Nephron (organoid): ENCODE results near the gene RER1.
A peak's percentile ranks its signal among the peaks of the same experiment; 100 is the strongest.

Experiments
- H3K27ac Mint-ChIP-seq, 3 experiments: 2 replicates each; pipeline ENCODE4 v1.8.0; 2020; ENCODE audit warnings: mixed read lengths in 3 of 3, mild to moderate bottlenecking in 2 of 3, moderate library complexity in 1 of 3
- H3K27me3 Mint-ChIP-seq: 2 replicates; pipeline ENCODE4 v1.8.0; 2021; ENCODE audit warnings: low read depth, mild to moderate bottlenecking, moderate library complexity, mixed read lengths
- H3K36me3 Mint-ChIP-seq: 2 replicates; pipeline ENCODE4 v1.8.0; 2020; ENCODE audit warnings: low read depth, mixed read lengths
- H3K4me1 Mint-ChIP-seq: 2 replicates; pipeline ENCODE4 v1.8.0; 2020; ENCODE audit warnings: mixed read lengths
- H3K4me3 Mint-ChIP-seq, 3 experiments: 2 replicates each; pipeline ENCODE4 v1.8.0; 2020; ENCODE audit warnings: mild to moderate bottlenecking in 3 of 3, mixed read lengths in 3 of 3, moderate library complexity in 2 of 3
- H3K9me3 Mint-ChIP-seq: 2 replicates; pipeline ENCODE4 v1.8.0; 2020; ENCODE audit warnings: mixed read lengths
- CTCF ChIP-seq, 3 experiments: fragments of 200-600 bp; sonication (generic); IDR thresholded peaks; one replicate each; pipeline ENCODE4 v1.5.0; 2021; ENCODE audit warnings: antibody characterized with exemption in 3 of 3; ENCODE audit not compliant: unreplicated experiment in 3 of 3

The RER1 gene

DNA sequence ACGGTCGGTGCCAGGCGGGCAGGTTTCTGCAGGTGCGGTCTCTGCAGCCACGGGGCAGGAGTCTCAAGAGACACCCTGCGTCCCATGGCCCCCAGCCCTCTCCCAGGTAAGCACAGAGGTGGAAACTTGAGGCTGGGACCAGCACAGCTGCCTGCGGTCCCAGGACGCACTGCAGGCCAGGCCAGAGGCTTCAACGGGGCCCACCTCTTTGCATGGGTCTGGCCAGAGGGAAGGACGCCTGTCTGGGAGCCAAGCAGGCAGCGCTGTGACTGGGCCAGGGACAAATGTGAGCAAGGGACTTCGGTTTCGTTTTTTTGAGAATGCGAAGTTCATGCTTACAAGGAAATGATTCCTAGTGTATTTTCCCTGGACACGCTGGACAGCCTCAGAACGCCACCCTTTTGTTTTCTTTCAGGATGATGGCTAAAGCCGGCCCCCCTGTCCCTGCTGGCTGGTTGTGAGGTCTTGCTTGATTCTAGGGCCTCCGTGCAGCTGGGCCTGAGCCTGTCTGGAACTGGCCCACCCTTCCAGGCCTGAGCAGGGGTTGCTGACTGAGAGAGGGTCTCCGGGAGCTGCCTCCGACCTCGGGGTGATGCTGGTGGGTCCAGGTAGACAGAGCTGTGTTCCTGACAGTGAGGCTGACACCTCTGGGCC is 38.6 kb upstream of the RER1 start:
- H3K36me3 Mint-ChIP-seq = no peaks in the 10 kb centered on the region
- no peak overlapping the region for H3K4me3 Mint-ChIP-seq
- H3K27ac Mint-ChIP-seq = peak overlapping the region in 2 of 3 experiments; percentile 41 to 73
- H3K4me1 Mint-ChIP-seq = peaks cover 49% of the 10 kb centered on the region
- no peaks in the 10 kb centered on the region for H3K9me3 Mint-ChIP-seq
- no peak for TF ChIP-seq CTCF (IDR thresholded peaks at IDR 0.05; ENCODE audit: unreplicated experiment in 3 of 3)
- peaks cover 8% of the 10 kb centered on the region for H3K27me3 Mint-ChIP-seq

- no peak for TF ChIP-seq CTCF (IDR thresholded peaks at IDR 0.05; ENCODE audit: unreplicated experiment in 3 of 3)
- no peaks in the 10 kb centered on the region for H3K9me3 Mint-ChIP-seq
- H3K27me3 Mint-ChIP-seq = peaks cover 8% of the 10 kb centered on the region
- no peaks in the 10 kb centered on the region for H3K36me3 Mint-ChIP-seq
- no peak overlapping the region for H3K4me3 Mint-ChIP-seq
- H3K4me1 Mint-ChIP-seq = peaks cover 49% of the 10 kb centered on the region
- H3K27ac Mint-ChIP-seq = peak overlapping the region in 2 of 3 experiments; percentile 38 to 73
These were observed 37.8 kb upstream of the RER1 start for GRCh38 chr1:2353551-2354438.

DNA sequence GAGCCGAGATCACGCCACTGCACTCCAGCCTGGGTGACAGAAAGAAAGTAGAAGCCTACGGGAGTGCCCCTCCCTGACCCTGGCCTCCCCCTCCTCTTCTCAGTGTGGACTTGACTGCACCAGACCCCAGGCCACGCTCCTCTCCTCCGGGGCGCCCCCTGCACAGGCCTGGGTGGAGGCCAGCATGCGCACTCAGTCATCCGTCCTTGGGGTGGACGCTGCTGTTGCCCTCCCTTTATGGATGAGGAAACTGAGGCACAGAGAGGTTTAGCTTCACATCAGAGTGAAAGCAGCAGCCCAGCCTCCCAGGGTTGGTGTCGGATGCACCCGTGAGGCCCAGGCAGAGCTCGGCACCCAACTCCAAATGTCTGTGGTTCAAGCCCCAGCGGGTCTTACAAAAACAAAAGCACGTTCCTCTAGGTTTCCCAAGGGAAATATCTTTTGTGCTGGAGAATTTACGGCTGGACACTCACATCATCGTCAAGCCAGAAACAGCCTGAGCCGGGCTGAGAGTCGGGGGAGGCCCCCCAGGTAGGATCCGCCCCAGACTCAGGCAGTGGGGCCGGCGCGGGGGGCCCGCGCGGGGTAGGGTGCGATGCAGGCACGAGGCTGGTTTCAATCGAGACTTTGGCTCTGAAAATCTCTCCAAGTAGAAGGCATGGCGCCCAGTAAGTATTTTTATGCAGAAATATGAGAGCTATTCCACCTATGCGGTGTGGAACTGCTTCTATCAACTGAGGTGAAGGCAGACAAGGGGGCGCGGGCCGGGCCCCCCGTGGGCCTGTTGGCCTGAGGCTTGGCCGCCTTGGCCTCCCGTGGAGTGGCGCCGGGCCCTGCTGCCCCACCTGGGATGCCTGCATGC is 36.9 kb upstream of the RER1 start:
- Mint-ChIP-seq H3K4me1 (peaks cover 41% of the 10 kb centered on the region), H3K27me3 (peaks cover 8% of the 10 kb centered on the region), H3K4me3 (no peak overlapping the region), H3K9me3 (no peaks in the 10 kb centered on the region), H3K27ac (peak overlapping the region in 2 of 3 experiments; percentile 35 to 80), H3K36me3 (peaks cover 5% of the 10 kb centered on the region)
- TF ChIP-seq CTCF (IDR thresholded peaks at IDR 0.05; ENCODE audit: unreplicated experiment in 3 of 3) = no peak

- TF ChIP-seq CTCF (IDR thresholded peaks at IDR 0.05; ENCODE audit: unreplicated experiment in 3 of 3) = no peak
- peaks cover 11% of the 10 kb centered on the region for H3K36me3 Mint-ChIP-seq
- peaks cover 43% of the 10 kb centered on the region for H3K4me1 Mint-ChIP-seq
- H3K4me3 Mint-ChIP-seq = no peak overlapping the region
- peaks cover 3% of the 10 kb centered on the region for H3K9me3 Mint-ChIP-seq
- H3K27ac Mint-ChIP-seq = peak overlapping the region in 2 of 3 experiments; percentile 35 to 80
- H3K27me3 Mint-ChIP-seq = peaks cover 8% of the 10 kb centered on the region
These were observed 36.0 kb upstream of the RER1 start for GRCh38 chr1:2355373-2356261.

DNA sequence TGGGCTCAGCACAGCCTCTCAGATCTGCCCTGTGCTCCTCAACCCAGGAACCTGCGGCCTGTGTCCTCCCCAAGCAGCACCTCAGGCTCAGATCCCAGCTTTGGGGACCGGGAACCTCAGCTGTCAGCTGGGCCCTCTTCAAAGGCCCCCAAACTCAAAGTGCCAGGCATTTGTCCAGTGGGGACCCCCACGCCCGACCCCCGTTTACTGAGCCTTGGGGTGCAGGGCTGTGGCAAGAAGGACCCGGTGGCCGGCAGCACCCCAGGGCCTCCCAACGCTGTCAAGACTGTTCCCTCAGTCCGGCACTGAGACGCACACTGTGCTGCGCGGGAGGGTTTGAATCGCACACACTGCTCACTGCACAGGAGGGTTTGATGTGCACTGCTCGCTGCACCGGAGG is 35.2 kb upstream of the RER1 start:
- Mint-ChIP-seq H3K4me3 (no peak overlapping the region), H3K4me1 (peaks cover 48% of the 10 kb centered on the region), H3K9me3 (peaks cover 6% of the 10 kb centered on the region), H3K36me3 (peaks cover 17% of the 10 kb centered on the region), H3K27me3 (peaks cover 7% of the 10 kb centered on the region), H3K27ac (peak overlapping the region in 1 of 3 experiments; percentile 19)
- TF ChIP-seq CTCF (IDR thresholded peaks at IDR 0.05; ENCODE audit: unreplicated experiment in 3 of 3) = no peak
